ENCODE measurements around the gene TRPV6.

The TRPV6 gene

DNA sequence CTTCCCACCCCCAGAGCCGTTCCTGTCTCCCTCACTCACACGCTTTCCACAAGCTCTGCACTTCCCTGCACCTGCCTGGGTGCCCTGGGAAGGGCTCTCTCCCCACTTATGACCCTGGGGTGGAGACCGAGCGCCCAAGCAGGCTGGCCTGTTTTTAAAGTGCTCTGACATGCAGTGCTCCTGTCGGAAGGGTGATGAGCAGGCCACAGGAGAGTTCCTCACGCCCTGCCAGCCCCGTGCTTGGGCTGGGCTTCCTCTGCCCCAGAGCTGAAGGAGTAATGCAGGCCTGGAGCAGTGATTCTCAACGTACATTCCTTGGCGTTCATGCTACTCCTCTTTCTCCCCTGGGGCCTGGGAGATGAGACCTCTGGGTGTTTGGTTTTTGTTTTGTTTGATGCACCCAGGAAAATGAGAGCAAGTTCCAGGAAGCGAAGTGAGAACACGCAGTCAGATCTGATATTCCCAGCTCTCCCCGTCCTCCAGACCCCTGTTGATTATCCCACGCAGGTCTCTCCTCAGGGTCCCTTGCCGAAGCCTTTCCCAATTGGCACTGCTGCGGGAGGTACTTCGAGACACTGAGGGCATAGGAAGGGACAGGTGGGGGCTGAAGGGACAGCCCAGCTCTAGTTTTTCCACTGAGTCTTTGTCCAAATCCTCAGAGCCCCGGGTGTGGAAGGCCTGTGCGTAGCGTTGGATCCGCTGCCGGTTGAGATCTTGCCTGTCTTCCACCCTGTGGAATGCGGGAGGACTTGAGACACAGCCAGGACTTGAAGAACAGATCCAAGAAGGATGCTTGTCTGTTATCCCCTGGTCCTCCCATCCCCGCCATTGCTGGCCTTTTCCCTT is 14.1 kb downstream of the TRPV6 start:
- H3K27me3 Mint-ChIP-seq, result no peaks in the 10 kb centered on the region

DNA sequence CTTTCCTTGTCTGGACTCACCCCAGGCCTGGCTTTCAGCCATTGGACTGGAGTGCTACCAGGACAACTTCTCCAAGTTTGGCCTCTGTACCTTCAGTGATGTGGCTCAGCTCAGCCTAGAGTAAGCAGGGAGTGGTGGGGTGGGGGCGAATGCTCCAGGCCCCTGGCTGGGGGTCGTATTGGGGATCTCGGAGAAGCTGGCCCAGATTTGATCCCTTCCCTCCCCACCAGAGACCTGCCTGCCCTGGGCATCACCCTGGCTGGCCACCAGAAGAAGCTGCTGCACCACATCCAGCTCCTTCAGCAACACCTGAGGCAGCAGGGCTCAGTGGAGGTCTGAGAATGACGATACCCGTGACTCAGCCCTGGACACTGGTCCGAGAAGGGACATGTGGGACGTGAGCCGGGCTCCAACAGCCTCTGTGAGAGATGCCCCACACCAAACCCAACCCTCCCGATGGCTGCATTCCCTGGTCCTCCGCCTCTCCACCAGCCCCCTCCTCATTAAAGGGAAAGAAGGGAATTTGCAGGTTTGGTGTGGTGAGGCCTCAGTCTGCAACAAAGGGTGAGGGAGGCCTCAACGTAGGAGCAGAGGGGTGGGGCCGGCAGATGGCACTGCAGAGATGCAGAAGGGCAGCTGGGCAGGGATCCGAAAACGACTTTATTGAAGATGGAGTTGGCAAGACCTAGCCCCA is 14.8 kb downstream of the TRPV6 start:
- H3K9me3 Mint-ChIP-seq, result no peaks in the 10 kb centered on the region

More for the DNA sequence above, 14.1 kb downstream of the TRPV6 start:
- Mint-ChIP-seq H3K36me3 (ENCODE audit: low read depth) (peaks cover 9% of the 10 kb centered on the region), H3K27ac (no peak overlapping the region), H3K4me3 (no peak overlapping the region), H3K4me1 (ENCODE audit: low read depth) (no peaks in the 10 kb centered on the region), H3K9me3 (no peaks in the 10 kb centered on the region)
- no peak for DNase-seq

DNA sequence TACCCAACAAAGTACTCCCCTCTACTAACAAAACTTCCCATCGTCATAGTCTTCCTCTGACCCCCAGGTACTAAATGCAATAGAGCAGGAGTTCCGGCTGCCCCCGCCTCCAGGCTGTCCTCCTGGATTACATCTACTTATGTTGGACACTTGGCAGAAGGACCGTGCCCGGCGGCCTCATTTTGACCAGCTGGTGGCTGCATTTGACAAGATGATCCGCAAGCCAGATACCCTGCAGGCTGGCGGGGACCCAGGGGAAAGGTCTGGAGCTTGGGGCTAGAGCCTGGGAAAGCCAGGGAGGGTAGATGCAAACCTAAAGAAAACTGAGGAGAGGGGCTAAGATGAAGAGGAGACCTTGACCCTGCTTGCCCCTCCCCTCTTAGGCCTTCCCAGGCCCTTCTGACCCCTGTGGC is 15.4 kb downstream of the TRPV6 start:
- H3K27ac Mint-ChIP-seq, result no peak overlapping the region
- H3K36me3 Mint-ChIP-seq (ENCODE audit: low read depth), result peaks cover 9% of the 10 kb centered on the region
- no peak for DNase-seq
- no peaks in the 10 kb centered on the region for H3K4me1 Mint-ChIP-seq (ENCODE audit: low read depth)
- H3K27me3 Mint-ChIP-seq, result no peaks in the 10 kb centered on the region
- H3K9me3 Mint-ChIP-seq, result no peaks in the 10 kb centered on the region
- H3K4me3 Mint-ChIP-seq, result no peak overlapping the region

More for the DNA sequence above, 14.8 kb downstream of the TRPV6 start:
- H3K27me3 Mint-ChIP-seq, result no peaks in the 10 kb centered on the region
- no peaks in the 10 kb centered on the region for H3K4me1 Mint-ChIP-seq (ENCODE audit: low read depth)
- no peak overlapping the region for H3K4me3 Mint-ChIP-seq
- no peak overlapping the region for H3K27ac Mint-ChIP-seq
- DNase-seq, result no peak
- peaks cover 9% of the 10 kb centered on the region for H3K36me3 Mint-ChIP-seq (ENCODE audit: low read depth)

DNA sequence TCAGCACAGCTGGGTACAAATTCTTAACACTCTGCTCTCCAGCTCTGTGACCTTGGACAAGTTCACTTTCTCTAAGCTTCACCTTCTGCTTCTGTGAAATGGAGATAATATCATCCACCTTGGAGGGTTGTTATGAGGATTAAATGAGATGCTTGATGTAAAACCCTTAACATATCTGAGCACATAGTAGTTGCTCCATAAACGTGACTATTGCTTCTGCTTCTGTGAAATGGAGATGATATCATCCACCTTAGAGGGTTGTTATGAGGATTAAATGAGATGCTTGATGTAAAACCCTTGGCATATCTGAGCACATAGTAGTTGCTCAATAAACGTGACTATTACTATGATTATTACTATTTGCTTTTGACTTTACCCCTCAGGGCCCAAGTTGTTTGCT is 16.1 kb downstream of the TRPV6 start:
- no peaks in the 10 kb centered on the region for H3K9me3 Mint-ChIP-seq
- H3K27me3 Mint-ChIP-seq, result no peaks in the 10 kb centered on the region
- H3K27ac Mint-ChIP-seq, result no peak overlapping the region
- no peak overlapping the region for H3K4me3 Mint-ChIP-seq
- DNase-seq, result no peak
- H3K36me3 Mint-ChIP-seq (ENCODE audit: low read depth), result peaks cover 9% of the 10 kb centered on the region
- no peaks in the 10 kb centered on the region for H3K4me1 Mint-ChIP-seq (ENCODE audit: low read depth)

DNA sequence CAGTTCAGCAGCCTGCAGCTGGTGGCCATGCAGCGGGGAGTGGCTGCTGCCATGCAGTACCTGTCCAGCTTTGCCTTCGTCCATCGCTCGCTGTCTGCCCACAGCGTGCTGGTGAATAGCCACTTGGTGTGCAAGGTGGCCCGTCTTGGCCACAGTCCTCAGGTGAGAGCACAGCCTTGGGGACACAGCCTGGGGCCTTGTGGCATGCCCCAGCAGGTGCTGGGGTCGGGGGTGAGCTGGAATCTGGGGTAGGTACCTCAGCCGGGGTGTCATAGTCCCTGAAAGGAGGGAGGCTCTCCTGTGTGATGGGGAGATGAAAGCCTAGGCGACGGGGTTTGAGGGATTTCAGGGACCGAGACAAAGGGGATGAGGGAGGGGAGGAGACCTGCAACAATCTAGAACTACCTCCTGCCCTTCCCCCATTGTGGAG is 16.5 kb downstream of the TRPV6 start:
- no peaks in the 10 kb centered on the region for H3K27me3 Mint-ChIP-seq
- H3K36me3 Mint-ChIP-seq (ENCODE audit: low read depth), result peaks cover 9% of the 10 kb centered on the region
- no peak overlapping the region for H3K27ac Mint-ChIP-seq
- H3K9me3 Mint-ChIP-seq, result no peaks in the 10 kb centered on the region
- no peak for DNase-seq
- no peak overlapping the region for H3K4me3 Mint-ChIP-seq
- no peaks in the 10 kb centered on the region for H3K4me1 Mint-ChIP-seq (ENCODE audit: low read depth)

DNA sequence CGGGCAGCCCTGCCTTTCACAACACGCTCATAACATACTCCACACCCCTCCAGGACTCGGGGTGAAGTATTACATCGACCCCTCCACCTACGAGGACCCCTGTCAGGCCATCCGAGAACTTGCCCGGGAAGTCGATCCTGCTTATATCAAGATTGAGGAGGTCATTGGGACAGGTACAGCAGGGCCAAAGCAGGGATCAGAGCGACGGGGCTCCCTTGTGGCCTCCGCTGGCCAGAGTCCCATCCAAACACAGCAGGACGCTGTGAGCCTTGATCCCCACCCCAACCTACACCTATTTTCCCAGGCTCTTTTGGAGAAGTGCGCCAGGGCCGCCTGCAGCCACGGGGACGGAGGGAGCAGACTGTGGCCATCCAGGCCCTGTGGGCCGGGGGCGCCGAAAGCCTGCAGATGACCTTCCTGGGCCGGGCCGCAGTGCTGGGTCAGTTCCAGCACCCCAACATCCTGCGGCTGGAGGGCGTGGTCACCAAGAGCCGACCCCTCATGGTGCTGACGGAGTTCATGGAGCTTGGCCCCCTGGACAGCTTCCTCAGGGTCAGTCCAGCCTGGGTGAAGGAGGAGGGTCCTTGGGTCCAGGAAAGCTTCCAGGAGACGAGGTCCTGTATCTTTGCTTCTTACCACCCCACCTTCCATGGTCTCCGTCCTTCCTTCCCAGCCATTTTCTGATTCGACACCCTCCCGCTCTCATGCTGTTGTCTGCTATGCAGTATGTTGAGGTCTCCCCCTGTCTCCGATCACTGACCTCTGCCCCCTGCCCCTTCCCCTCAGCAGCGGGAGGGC is 17.2 kb downstream of the TRPV6 start:
- H3K27ac Mint-ChIP-seq, result no peak overlapping the region

DNA sequence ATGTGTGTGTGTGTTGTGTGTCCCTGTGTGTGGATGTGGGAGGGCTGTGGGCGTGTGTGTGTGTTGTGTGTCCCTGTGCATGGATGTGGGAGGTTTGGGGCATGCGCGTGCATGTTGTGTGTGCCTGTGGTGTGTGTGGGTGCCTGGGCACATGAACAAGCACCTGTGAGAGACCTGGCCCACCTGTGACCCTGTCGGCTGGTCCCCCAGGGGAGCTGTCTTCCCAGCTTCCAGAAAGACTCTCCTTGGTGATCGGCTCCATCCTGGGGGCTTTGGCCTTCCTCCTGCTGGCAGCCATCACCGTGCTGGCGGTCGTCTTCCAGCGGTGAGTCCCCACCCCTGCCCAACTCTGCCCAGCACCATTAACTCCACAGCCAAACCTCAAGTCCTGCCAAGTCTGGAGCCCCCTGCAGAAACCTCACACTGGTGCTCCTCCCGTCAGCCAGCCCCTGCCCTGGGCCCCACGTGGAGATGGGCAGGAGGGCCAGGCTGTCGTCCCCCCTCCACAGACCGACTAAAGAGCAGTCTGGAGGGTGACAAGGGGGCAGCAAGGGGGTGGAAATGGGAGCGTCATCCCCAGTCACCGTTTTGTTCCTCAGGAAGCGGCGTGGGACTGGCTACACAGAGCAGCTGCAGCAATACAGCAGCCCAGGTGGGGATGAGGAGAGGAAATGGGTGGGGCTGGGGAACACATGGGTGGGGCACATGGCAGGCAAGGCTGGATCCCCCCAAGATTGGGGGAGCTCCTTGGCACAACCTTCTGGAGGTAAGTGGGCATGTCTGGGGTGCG is 18.0 kb downstream of the TRPV6 start:
- H3K27ac Mint-ChIP-seq, result peak overlapping the region; percentile 40
- peaks cover 19% of the 10 kb centered on the region for H3K36me3 Mint-ChIP-seq (ENCODE audit: low read depth)
- no peaks in the 10 kb centered on the region for H3K9me3 Mint-ChIP-seq
- DNase-seq, result no peak
- H3K4me1 Mint-ChIP-seq (ENCODE audit: low read depth), result no peaks in the 10 kb centered on the region
- H3K27me3 Mint-ChIP-seq, result no peaks in the 10 kb centered on the region
- H3K4me3 Mint-ChIP-seq, result no peak overlapping the region

More for the DNA sequence above, 17.2 kb downstream of the TRPV6 start:
- no peak overlapping the region for H3K4me3 Mint-ChIP-seq
- peaks cover 14% of the 10 kb centered on the region for H3K36me3 Mint-ChIP-seq (ENCODE audit: low read depth)
- H3K9me3 Mint-ChIP-seq, result no peaks in the 10 kb centered on the region
- no peak for DNase-seq
- H3K4me1 Mint-ChIP-seq (ENCODE audit: low read depth), result no peaks in the 10 kb centered on the region
- no peaks in the 10 kb centered on the region for H3K27me3 Mint-ChIP-seq

DNA sequence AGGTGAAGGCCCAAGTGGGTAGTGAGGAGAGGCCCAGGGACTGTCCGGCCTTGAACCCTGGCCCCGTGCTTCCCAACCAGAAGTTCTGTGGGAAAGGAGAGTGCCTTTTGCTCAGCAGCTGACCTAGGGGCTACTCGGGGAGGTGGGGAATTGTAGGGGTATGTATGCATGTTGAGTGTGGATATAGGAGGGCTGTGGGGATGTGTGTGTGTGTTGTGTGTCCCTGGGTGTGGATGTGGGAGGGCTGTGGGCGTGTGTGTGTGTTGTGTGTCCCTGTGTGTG is 18.5 kb downstream of the TRPV6 start:
- no peak for DNase-seq
- Mint-ChIP-seq H3K27me3 (no peaks in the 10 kb centered on the region), H3K36me3 (ENCODE audit: low read depth) (peaks cover 19% of the 10 kb centered on the region), H3K4me3 (no peak overlapping the region), H3K4me1 (ENCODE audit: low read depth) (no peaks in the 10 kb centered on the region), H3K9me3 (no peaks in the 10 kb centered on the region), H3K27ac (peak overlapping the region; percentile 40)

DNA sequence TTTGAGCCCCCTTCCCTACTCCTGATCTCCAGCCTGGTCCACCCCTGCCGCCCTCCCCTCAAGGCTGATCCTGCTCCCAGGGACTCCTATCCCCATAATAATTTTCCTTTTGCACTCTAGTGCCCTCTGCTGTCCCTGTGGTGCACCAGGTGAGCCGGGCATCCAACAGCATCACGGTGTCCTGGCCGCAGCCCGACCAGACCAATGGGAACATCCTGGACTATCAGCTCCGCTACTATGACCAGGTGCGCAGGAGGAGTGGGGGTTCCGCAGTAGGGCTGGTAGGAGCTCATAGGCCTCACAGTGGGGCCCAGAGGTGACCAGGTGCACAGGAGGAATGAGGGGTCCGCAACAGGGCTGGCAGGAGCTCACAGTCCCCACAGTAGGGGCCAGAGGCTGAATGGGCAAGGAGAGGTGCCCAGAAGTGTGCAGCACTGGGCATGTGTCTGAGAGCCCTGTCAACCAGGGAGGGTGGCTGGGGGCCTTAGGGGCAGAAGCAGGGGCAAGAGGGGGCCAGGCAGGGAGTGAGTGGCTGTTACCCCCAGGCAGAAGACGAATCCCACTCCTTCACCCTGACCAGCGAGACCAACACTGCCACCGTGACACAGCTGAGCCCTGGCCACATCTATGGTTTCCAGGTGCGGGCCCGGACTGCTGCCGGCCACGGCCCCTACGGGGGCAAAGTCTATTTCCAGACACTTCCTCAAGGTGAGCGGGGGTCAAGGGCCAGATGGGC is 19.0 kb downstream of the TRPV6 start:
- Mint-ChIP-seq H3K27ac (no peak overlapping the region), H3K4me1 (ENCODE audit: low read depth) (no peaks in the 10 kb centered on the region), H3K9me3 (no peaks in the 10 kb centered on the region), H3K27me3 (no peaks in the 10 kb centered on the region), H3K36me3 (ENCODE audit: low read depth) (peaks cover 19% of the 10 kb centered on the region), H3K4me3 (no peak overlapping the region)
- no peak for DNase-seq

DNA sequence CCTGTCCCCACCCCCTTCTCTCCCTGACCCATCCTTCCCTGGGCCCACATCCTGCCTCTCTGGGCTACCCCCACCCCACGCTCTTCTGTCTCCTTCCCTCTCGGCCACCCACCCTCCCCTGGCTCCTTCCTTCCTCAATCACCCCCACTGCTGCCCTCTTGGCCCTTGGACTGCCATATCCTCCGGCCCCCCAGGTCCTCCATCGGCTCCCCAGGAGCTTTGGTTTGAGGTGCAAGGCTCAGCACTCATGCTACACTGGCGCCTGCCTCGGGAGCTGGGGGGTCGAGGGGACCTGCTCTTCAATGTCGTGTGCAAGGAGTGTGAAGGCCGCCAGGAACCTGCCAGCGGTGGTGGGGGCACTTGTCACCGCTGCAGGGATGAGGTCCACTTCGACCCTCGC is 19.8 kb downstream of the TRPV6 start:
- peaks cover 18% of the 10 kb centered on the region for H3K36me3 Mint-ChIP-seq (ENCODE audit: low read depth)
- no peaks in the 10 kb centered on the region for H3K4me1 Mint-ChIP-seq (ENCODE audit: low read depth)
- H3K27ac Mint-ChIP-seq, result no peak overlapping the region
- no peaks in the 10 kb centered on the region for H3K27me3 Mint-ChIP-seq
- no peaks in the 10 kb centered on the region for H3K9me3 Mint-ChIP-seq
- no peak for DNase-seq
- H3K4me3 Mint-ChIP-seq, result no peak overlapping the region

DNA sequence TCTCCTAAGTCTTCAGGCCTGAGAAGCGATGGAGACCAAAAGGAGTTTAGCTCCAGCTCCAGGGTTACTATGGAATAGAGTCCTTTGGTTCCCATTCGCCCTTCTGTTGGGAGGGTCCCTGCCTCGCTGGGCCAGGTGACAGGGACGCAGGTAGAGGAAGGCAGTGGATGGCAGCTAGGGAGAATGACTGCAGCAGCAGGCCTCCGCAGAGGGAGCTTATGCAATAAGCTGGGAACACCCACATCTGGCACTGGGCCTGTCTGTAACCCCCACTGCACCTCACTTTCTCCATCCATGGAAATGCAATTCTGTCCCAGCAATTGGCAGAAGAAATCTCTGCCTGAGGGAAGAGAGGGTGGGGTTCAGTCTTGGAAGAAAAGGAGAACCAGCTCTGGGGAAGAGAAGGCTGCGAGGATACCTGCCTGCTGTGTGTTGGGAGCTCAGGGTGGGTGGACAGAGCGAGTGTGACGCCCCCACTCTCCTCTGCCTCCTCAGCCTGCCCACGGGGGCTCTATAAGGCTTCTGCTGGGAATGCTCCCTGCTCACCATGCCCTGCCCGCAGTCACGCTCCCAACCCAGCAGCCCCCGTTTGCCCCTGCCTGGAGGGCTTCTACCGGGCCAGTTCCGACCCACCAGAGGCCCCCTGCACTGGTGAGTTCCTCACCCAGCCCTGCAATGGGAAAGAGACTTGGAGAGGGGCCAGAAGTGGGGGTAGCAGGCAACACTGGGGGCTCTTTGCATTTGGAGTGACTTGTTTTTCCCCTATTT is 20.4 kb downstream of the TRPV6 start:
- no peak overlapping the region for H3K27ac Mint-ChIP-seq
- H3K4me1 Mint-ChIP-seq (ENCODE audit: low read depth), result no peaks in the 10 kb centered on the region
- H3K27me3 Mint-ChIP-seq, result no peaks in the 10 kb centered on the region
- no peaks in the 10 kb centered on the region for H3K9me3 Mint-ChIP-seq
- DNase-seq, result no peak
- H3K4me3 Mint-ChIP-seq, result no peak overlapping the region
- H3K36me3 Mint-ChIP-seq (ENCODE audit: low read depth), result peaks cover 17% of the 10 kb centered on the region

DNA sequence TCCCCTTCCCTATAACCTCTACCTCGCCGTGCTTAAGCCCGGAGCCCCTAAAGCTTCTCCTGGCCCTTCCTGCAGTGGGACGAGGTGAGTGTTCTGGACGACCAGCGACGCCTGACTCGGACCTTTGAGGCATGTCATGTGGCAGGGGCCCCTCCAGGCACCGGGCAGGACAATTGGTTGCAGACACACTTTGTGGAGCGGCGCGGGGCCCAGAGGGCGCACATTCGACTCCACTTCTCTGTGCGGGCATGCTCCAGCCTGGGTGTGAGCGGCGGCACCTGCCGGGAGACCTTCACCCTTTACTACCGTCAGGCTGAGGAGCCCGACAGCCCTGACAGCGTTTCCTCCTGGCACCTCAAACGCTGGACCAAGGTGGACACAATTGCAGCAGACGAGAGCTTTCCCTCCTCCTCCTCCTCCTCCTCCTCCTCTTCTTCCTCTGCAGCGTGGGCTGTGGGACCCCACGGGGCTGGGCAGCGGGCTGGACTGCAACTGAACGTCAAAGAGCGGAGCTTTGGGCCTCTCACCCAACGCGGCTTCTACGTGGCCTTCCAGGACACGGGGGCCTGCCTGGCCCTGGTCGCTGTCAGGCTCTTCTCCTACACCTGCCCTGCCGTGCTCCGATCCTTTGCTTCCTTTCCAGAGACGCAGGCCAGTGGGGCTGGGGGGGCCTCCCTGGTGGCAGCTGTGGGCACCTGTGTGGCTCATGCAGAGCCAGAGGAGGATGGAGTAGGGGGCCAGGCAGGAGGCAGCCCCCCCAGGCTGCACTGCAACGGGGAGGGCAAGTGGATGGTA is 21.5 kb downstream of the TRPV6 start:
- Mint-ChIP-seq H3K27ac (no peak overlapping the region), H3K27me3 (no peaks in the 10 kb centered on the region), H3K4me1 (ENCODE audit: low read depth) (peaks cover 3% of the 10 kb centered on the region), H3K4me3 (no peak overlapping the region), H3K9me3 (no peaks in the 10 kb centered on the region), H3K36me3 (ENCODE audit: low read depth) (peaks cover 10% of the 10 kb centered on the region)
- DNase-seq, result no peak

All from activated T-cell treated with anti-CD3 and anti-CD28 coated beads, Interleukin-2, amount 50 U/mL, for 24 hours (primary cell).